NCI-H524 (cell line): ENCODE measurements around the gene MTA1.

Experiments
- DNase-seq, 2 experiments: peaks; one replicate each; lab custom pipeline; 2025; lab: John Stamatoyannopoulos, UW

Gene MTA1

GRCh38 chr14:105387530-105387922, 32.1 kb upstream of the MTA1 start:
- DNase-seq = peak; percentile 63 to 82

- no peak for DNase-seq
Observed at GRCh38 chr14:105388110-105388951, 31.3 kb upstream of the MTA1 start.

GRCh38 chr14:105388976-105389375, 30.7 kb upstream of the MTA1 start:
- no peak for DNase-seq

GRCh38 chr14:105389534-105389933, 30.1 kb upstream of the MTA1 start:
- DNase-seq = no peak

- no peak for DNase-seq
Observed at GRCh38 chr14:105389976-105390848, 29.4 kb upstream of the MTA1 start.

- DNase-seq = no peak
Observed at GRCh38 chr14:105390849-105391500, 28.7 kb upstream of the MTA1 start.

- DNase-seq = no peak
Observed at GRCh38 chr14:105391541-105391940, 28.1 kb upstream of the MTA1 start.

GRCh38 chr14:105392131-105393090, 27.2 kb upstream of the MTA1 start:
- DNase-seq = no peak

- no peak for DNase-seq
Observed at GRCh38 chr14:105393151-105393550, 26.5 kb upstream of the MTA1 start.

- no peak for DNase-seq
Observed at GRCh38 chr14:105394714-105395537, 24.7 kb upstream of the MTA1 start.

- DNase-seq = no peak
Observed at GRCh38 chr14:105395538-105395854, 24.1 kb upstream of the MTA1 start.

GRCh38 chr14:105397350-105397931, 22.2 kb upstream of the MTA1 start:
- no peak for DNase-seq

- DNase-seq = peak; percentile 85 to 93
Observed at GRCh38 chr14:105398044-105398725, 21.4 kb upstream of the MTA1 start, which contains the start of gene TEX22. Gene TEX22 (plus strand): TSS chr14:105398538. CDS start chr14:105399341, 803 bp downstream.

- peak; percentile 79 to 80 for DNase-seq
Observed at GRCh38 chr14:105398726-105399465, 20.7 kb upstream of the MTA1 start.

- DNase-seq = no peak
Observed at GRCh38 chr14:105399466-105399775, 20.2 kb upstream of the MTA1 start.

- no peak for DNase-seq
Observed at GRCh38 chr14:105400016-105400415, 19.6 kb upstream of the MTA1 start.

- no peak for DNase-seq
Observed at GRCh38 chr14:105401699-105402098, 17.9 kb upstream of the MTA1 start.

- DNase-seq = no peak
Observed at GRCh38 chr14:105408592-105408991, 11.0 kb upstream of the MTA1 start.

- DNase-seq = no peak
Observed at GRCh38 chr14:105409364-105409763, 10.3 kb upstream of the MTA1 start.
